ACHN (cell line): ENCODE measurements around the gene NHS.
A peak's percentile ranks its signal among the peaks of the same experiment; 100 is the strongest.
"Not testable (repeated sequence)": the region's sequence is repeated elsewhere in the genome, so short reads cannot be mapped to it uniquely, and the experiment has no call there.

Experiments used
- DNase-seq: peaks from one replicate; pipeline ENCODE4 v3.0.0-alpha.2; 2015
- in situ Hi-C: cut with HindIII; loops from 2 replicates; pipeline ENCODE4 v1.10.0; 2017; ENCODE audit warnings: low sequenced_read_pairs, low pct_ligation_motif_present, low pct_unique_long_range_greater_than_20kb

The NHS gene

GRCh38 chrX:17554914-17555313 lies 179.9 kb downstream of the NHS start:
- in situ Hi-C loops, result no loop called here

GRCh38 chrX:17555846-17556245 lies 180.8 kb downstream of the NHS start:
- no peak for DNase-seq
- in situ Hi-C loops, result no loop called here

More at GRCh38 chrX:17554914-17555313, 179.9 kb downstream of the NHS start:
- DNase-seq, result no peak

GRCh38 chrX:17559728-17560379 lies 184.9 kb downstream of the NHS start:
- peak; percentile 77 for DNase-seq

GRCh38 chrX:17560385-17560784 lies 185.4 kb downstream of the NHS start:
- in situ Hi-C loops, result no loop called here

More at GRCh38 chrX:17559728-17560379, 184.9 kb downstream of the NHS start:
- in situ Hi-C loops, result no loop called here

GRCh38 chrX:17563076-17563475 lies 188.1 kb downstream of the NHS start:
- in situ Hi-C loops, result no loop called here
- DNase-seq, result peak; percentile 27

More at GRCh38 chrX:17560385-17560784, 185.4 kb downstream of the NHS start:
- DNase-seq, result no peak

GRCh38 chrX:17563515-17563914 lies 188.5 kb downstream of the NHS start:
- in situ Hi-C loops, result no loop called here

GRCh38 chrX:17564689-17565409 lies 189.8 kb downstream of the NHS start:
- DNase-seq, result peak; percentile 23
- in situ Hi-C loops, result no loop called here

More at GRCh38 chrX:17563515-17563914, 188.5 kb downstream of the NHS start:
- DNase-seq, result peak; percentile 65

- in situ Hi-C loops, result no loop called here
- no peak for DNase-seq
These were observed 191.7 kb downstream of the NHS start for GRCh38 chrX:17566740-17567139.

GRCh38 chrX:17567187-17567586 lies 192.2 kb downstream of the NHS start:
- DNase-seq, result peak; percentile 27
- in situ Hi-C loops, result no loop called here

- in situ Hi-C loops, result no loop called here
These were observed 192.8 kb downstream of the NHS start for GRCh38 chrX:17567821-17568220.

GRCh38 chrX:17568804-17569203 lies 193.8 kb downstream of the NHS start:
- DNase-seq, in situ Hi-C loops: not testable (repeated sequence)

More at GRCh38 chrX:17567821-17568220, 192.8 kb downstream of the NHS start:
- DNase-seq, result no peak

GRCh38 chrX:17579026-17579425 lies 204.0 kb downstream of the NHS start:
- in situ Hi-C loops, result no loop called here
- DNase-seq, result no peak

GRCh38 chrX:17580539-17581152 lies 205.6 kb downstream of the NHS start:
- in situ Hi-C loops, result no loop called here
- DNase-seq, result peak; percentile 83

GRCh38 chrX:17581641-17582040 lies 206.6 kb downstream of the NHS start:
- in situ Hi-C loops, result no loop called here
- DNase-seq, result no peak

GRCh38 chrX:17584248-17584681 lies 209.3 kb downstream of the NHS start:
- in situ Hi-C loops, result no loop called here
- DNase-seq, result peak; percentile 32

- in situ Hi-C loops, result no loop called here
- no peak for DNase-seq
These were observed 210.0 kb downstream of the NHS start for GRCh38 chrX:17585006-17585405.

GRCh38 chrX:17587366-17587765 lies 212.4 kb downstream of the NHS start:
- in situ Hi-C loops, result no loop called here
- DNase-seq, result no peak

- in situ Hi-C loops, result no loop called here
- DNase-seq, result no peak
These were observed 213.3 kb downstream of the NHS start for GRCh38 chrX:17588303-17588702.
